Measurements from ENCODE around the gene EPG5.

Gene EPG5

GRCh38 chr18:45871431-45872084 is 95.6 kb downstream of the EPG5 start:
- no peak overlapping the region for H3K27ac ChIP-seq
- no peak for TF ChIP-seq CTCF (IDR thresholded peaks at IDR 0.05)
- TF ChIP-seq ZFX (IDR thresholded peaks at IDR 0.05; ENCODE audit: borderline replicate concordance): no peak

GRCh38 chr18:45870419-45870818 is 96.7 kb downstream of the EPG5 start:
- H3K27ac ChIP-seq: no peak overlapping the region
- no peak for TF ChIP-seq ZFX (IDR thresholded peaks at IDR 0.05; ENCODE audit: borderline replicate concordance)
- no peak for TF ChIP-seq CTCF (IDR thresholded peaks at IDR 0.05)

GRCh38 chr18:45865466-45865865 is 101.7 kb downstream of the EPG5 start:
- TF ChIP-seq CTCF (IDR thresholded peaks at IDR 0.05): no peak
- TF ChIP-seq ZFX (IDR thresholded peaks at IDR 0.05; ENCODE audit: borderline replicate concordance): no peak
- no peak overlapping the region for H3K27ac ChIP-seq

- TF ChIP-seq ZFX (IDR thresholded peaks at IDR 0.05; ENCODE audit: borderline replicate concordance) (no peak), CTCF (IDR thresholded peaks at IDR 0.05) (no peak)
- H3K27ac ChIP-seq: no peak overlapping the region
Measured at GRCh38 chr18:45864081-45864480, 103.0 kb downstream of the EPG5 start.

- TF ChIP-seq CTCF (IDR thresholded peaks at IDR 0.05) (no peak), ZFX (IDR thresholded peaks at IDR 0.05; ENCODE audit: borderline replicate concordance) (no peak)
- no peak overlapping the region for H3K27ac ChIP-seq
Measured at GRCh38 chr18:45863469-45863868, 103.7 kb downstream of the EPG5 start.

- no peak for TF ChIP-seq ZFX (IDR thresholded peaks at IDR 0.05; ENCODE audit: borderline replicate concordance)
- H3K27ac ChIP-seq: no peak overlapping the region
Measured at GRCh38 chr18:45861926-45862325, 105.2 kb downstream of the EPG5 start.

GRCh38 chr18:45860971-45861370 is 106.2 kb downstream of the EPG5 start:
- TF ChIP-seq ZFX (IDR thresholded peaks at IDR 0.05; ENCODE audit: borderline replicate concordance) (no peak), CTCF (IDR thresholded peaks at IDR 0.05) (no peak)
- H3K27ac ChIP-seq: no peak overlapping the region

- H3K27ac ChIP-seq: no peak overlapping the region
- TF ChIP-seq ZFX (IDR thresholded peaks at IDR 0.05; ENCODE audit: borderline replicate concordance) (no peak), CTCF (IDR thresholded peaks at IDR 0.05) (no peak)
Measured at GRCh38 chr18:45860492-45860891, 106.6 kb downstream of the EPG5 start.
